ENCODE data around the gene CRADD.
"Not testable (repeated sequence)": the region's sequence is repeated elsewhere in the genome, so short reads cannot be mapped to it uniquely, and the experiment has no call there.

CRADD gene

GRCh38 chr12:93740751-93741150 is 63.6 kb downstream of the CRADD start:
- no peak for DNase-seq

- peak; percentile 21 for DNase-seq
Observed at GRCh38 chr12:93741659-93742109, 64.5 kb downstream of the CRADD start.

GRCh38 chr12:93742110-93742934 is 65.1 kb downstream of the CRADD start:
- peak; percentile 75 for DNase-seq

- DNase-seq: no peak
Observed at GRCh38 chr12:93743229-93743998, 66.2 kb downstream of the CRADD start.

GRCh38 chr12:93743999-93744689 is 67.0 kb downstream of the CRADD start:
- DNase-seq: no peak

- DNase-seq: no peak
Observed at GRCh38 chr12:93745286-93745685, 68.1 kb downstream of the CRADD start.

GRCh38 chr12:93746572-93747168 is 69.5 kb downstream of the CRADD start:
- no peak for DNase-seq

GRCh38 chr12:93748672-93749383 is 71.7 kb downstream of the CRADD start:
- DNase-seq: no peak

- no peak for DNase-seq
Observed at GRCh38 chr12:93749515-93749914, 72.3 kb downstream of the CRADD start.

GRCh38 chr12:93750056-93750455 is 72.9 kb downstream of the CRADD start:
- DNase-seq: no peak

GRCh38 chr12:93751864-93752610 is 74.9 kb downstream of the CRADD start:
- DNase-seq: no peak

GRCh38 chr12:93753285-93753684 is 76.1 kb downstream of the CRADD start:
- DNase-seq: no peak

- DNase-seq: no peak
Observed at GRCh38 chr12:93753838-93754429, 76.8 kb downstream of the CRADD start.

- not testable (repeated sequence) for DNase-seq
Observed at GRCh38 chr12:93754859-93755258, 77.7 kb downstream of the CRADD start.

- no peak for DNase-seq
Observed at GRCh38 chr12:93756288-93756687, 79.1 kb downstream of the CRADD start.

GRCh38 chr12:93757792-93758694 is 80.9 kb downstream of the CRADD start:
- no peak for DNase-seq

GRCh38 chr12:93758801-93759373 is 81.7 kb downstream of the CRADD start:
- no peak for DNase-seq

- no peak for DNase-seq
Observed at GRCh38 chr12:93759512-93760081, 82.4 kb downstream of the CRADD start.

- no peak for DNase-seq
Observed at GRCh38 chr12:93760275-93760875, 83.2 kb downstream of the CRADD start.

Data from stimulated activated CD4-positive, alpha-beta T cell treated with anti-CD3 and anti-CD28 coated beads, Interleukin-15, amount 100 ng/mL, for 24 hours (primary cell).